Left ventricle myocardium inferior (tissue), 1 donor: ENCODE data around the gene EHD4. TPM values are rescaled to one million over a fixed set of nuclear protein-coding genes. Genes with fewer than 3 reads are reported as not detected.

ENCODE experiments used
- DNase-seq: peaks from one replicate; pipeline ENCODE4 v3.0.0-alpha.2; 2020
- H3K27ac ChIP-seq: fragments of 200-600 bp; replicated peaks from 2 replicates; pipeline ENCODE4 v1.8.0; 2021
- H3K27me3 ChIP-seq: fragments of 200-600 bp; 2 replicates; pipeline ENCODE4 v1.8.0; 2021; ENCODE audit warnings: low read depth
- H3K36me3 ChIP-seq: fragments of 200-600 bp; 2 replicates; pipeline ENCODE4 v1.8.0; 2021
- H3K4me1 ChIP-seq: fragments of 200-600 bp; 2 replicates; pipeline ENCODE4 v1.8.0; 2021
- H3K4me3 ChIP-seq: fragments of 200-600 bp; 2 replicates; pipeline ENCODE4 v1.8.0; 2021; ENCODE audit warnings: mild to moderate bottlenecking, moderate library complexity
- H3K9me3 ChIP-seq: fragments of 200-600 bp; replicated peaks from 2 replicates; pipeline ENCODE4 v1.8.0; 2021
- intact Hi-C: fragments of 100-400 bp; cut with micrococcal nuclease; formaldehyde crosslinking; loops from one replicate; pipeline ENCODE4 v1.11.0; 2022
- total RNA-seq: library from RNA; stranded (reverse); fragmentation: NEBNext Ultra II Directional; extraction: Animal tissue kit (Norgen Biotek cat#: 25700); gene quantifications from one replicate; pipeline ENCODE4 v1.2.1, GENCODE V29; 2021
- TF ChIP-seq, protein P1 (sequence below): fragments of 200-600 bp; IDR thresholded peaks from 2 replicates; pipeline ENCODE4 v1.8.0; 2021; ENCODE audit warnings: antibody characterized with exemption, mild to moderate bottlenecking, borderline replicate concordance
- donor health status: DM: no; HTN: yes; CAD: no; lungs with severe emphysema.

The EHD4 gene
- total RNA-seq, 1 donor from 2014 or later = 46.4 TPM

DNA sequence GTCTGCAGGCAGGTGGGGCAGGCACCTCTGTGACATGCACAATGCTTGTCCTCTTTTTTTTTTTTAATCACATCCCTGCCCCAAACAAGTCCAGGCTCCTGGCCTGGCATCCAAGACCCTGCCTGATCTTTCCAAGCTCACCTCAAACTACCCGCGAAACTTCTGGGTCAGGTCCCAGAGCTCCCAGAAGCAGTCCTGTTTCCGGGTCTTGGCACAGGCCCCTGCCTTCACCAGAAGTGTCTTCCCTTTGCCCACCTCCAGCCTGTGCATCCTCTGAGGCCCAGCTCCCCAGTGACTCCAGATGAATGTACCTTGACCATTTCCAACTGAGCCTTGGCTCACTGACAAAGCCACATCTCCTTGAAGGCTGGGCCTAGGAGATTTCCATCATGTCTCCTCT is 25.5 kb upstream of the EHD4 start:
- Histone ChIP-seq H3K4me1 (peaks cover 12% of the 10 kb centered on the region), H3K9me3 (no peaks in the 10 kb centered on the region), H3K4me3 (no peak overlapping the region), H3K36me3 (no peaks in the 10 kb centered on the region), H3K27me3 (no peaks in the 10 kb centered on the region), H3K27ac (no peak overlapping the region)
- TF ChIP-seq, protein P1, sequence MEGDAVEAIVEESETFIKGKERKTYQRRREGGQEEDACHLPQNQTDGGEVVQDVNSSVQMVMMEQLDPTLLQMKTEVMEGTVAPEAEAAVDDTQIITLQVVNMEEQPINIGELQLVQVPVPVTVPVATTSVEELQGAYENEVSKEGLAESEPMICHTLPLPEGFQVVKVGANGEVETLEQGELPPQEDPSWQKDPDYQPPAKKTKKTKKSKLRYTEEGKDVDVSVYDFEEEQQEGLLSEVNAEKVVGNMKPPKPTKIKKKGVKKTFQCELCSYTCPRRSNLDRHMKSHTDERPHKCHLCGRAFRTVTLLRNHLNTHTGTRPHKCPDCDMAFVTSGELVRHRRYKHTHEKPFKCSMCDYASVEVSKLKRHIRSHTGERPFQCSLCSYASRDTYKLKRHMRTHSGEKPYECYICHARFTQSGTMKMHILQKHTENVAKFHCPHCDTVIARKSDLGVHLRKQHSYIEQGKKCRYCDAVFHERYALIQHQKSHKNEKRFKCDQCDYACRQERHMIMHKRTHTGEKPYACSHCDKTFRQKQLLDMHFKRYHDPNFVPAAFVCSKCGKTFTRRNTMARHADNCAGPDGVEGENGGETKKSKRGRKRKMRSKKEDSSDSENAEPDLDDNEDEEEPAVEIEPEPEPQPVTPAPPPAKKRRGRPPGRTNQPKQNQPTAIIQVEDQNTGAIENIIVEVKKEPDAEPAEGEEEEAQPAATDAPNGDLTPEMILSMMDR = no peak
- DNase-seq = no peak
- intact Hi-C loops = no loop called here

GRCh38 chr15:41996921-41997592 is 24.7 kb upstream of the EHD4 start:
- Histone ChIP-seq H3K9me3 (no peaks in the 10 kb centered on the region), H3K36me3 (no peaks in the 10 kb centered on the region), H3K27me3 (no peaks in the 10 kb centered on the region), H3K4me3 (no peak overlapping the region), H3K4me1 (peaks cover 6% of the 10 kb centered on the region), H3K27ac (no peak overlapping the region)
- TF ChIP-seq, protein P1 = no peak
- no peak for DNase-seq
- intact Hi-C loops = no loop called here

DNA sequence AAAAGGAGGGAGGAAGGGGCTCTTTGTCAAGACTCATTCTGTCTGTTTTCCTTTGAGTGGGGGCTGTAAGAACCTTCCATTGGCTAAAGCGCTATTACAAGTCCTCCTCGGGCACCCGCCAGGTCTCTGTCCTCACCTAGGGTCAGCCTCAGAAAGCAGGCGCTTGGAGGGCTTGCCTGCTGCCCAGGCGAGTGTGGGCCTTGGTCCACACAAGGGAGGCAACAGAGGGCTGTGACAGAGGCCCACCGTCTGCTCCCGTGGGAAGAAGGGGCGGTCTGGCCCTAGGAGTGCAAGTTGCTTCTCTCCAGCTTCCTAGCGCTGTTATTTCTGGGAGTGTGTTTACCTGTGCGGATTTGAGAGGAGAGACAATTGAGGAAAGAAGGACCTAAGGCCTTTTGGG is 24.0 kb upstream of the EHD4 start:
- Histone ChIP-seq H3K36me3 (no peaks in the 10 kb centered on the region), H3K27ac (no peak overlapping the region), H3K4me3 (no peak overlapping the region), H3K9me3 (no peaks in the 10 kb centered on the region), H3K4me1 (peaks cover 6% of the 10 kb centered on the region), H3K27me3 (no peaks in the 10 kb centered on the region)
- TF ChIP-seq, protein P1 = no peak
- intact Hi-C loops = no loop called here
- no peak for DNase-seq

DNA sequence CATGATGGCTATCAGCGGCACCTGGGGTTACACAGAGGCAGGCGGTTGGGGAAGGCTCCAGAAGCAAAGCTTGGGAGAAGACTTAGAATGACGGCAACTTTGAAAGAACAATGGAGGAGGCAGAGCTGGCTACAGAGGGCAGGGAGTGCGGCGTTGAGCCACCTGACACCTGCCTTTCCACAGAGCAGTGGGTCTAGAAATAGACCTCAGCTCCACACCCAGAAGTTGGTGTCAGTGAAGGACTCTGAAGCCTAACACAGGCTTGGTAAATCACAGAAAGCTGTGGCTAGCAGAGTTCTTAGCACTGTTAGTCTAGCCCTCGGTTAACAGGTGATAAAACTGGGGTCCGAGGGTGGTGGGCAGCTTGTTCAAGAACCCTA is 23.1 kb upstream of the EHD4 start:
- H3K4me1 ChIP-seq = peaks cover 6% of the 10 kb centered on the region
- TF ChIP-seq, protein P1 = no peak
- no peaks in the 10 kb centered on the region for H3K9me3 ChIP-seq
- H3K27me3 ChIP-seq = no peaks in the 10 kb centered on the region
- H3K4me3 ChIP-seq = no peak overlapping the region
- intact Hi-C loops = no loop called here
- no peak for DNase-seq
- no peak overlapping the region for H3K27ac ChIP-seq
- no peaks in the 10 kb centered on the region for H3K36me3 ChIP-seq

DNA sequence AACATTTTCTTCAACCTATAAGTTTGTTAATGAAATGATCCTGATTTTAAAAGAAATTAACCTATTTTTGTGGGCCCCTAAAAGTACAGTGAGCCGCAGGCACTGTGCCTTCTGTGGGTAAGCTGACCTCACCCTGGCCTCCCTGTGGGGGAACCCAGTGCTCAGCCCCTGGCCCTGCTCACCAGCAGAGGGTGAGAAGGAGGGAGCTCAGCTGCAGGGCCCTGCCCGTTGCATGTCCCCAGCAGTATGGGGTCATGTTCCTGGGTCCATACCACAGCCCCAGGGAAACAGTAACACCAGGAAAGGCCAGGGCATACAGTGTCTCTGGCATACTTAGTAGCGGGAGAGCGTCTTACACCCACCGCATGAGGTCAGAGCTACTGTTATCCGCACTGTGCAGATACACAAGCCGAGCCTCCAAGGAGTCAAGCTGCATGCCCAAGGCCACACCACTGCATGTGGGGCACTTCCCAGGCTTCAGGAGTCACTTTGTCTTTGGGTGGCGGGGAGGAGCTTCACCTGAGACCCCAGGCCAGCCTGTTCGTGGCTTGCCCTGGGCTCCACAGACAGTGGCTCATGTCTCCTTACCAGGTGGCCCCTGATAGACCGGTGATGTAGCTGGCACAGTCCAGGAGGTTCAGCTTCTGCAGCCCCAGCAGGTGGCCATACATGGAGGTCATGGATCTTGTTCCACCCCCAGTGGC is 22.6 kb upstream of the EHD4 start:
- H3K4me1 ChIP-seq = peaks cover 6% of the 10 kb centered on the region
- H3K27ac ChIP-seq = no peak overlapping the region
- intact Hi-C loops = loop anchor here (5.0 kb wide), 1 partner anchor 57 kb away; no protein-coding TSS in a partner anchor
- H3K36me3 ChIP-seq = no peaks in the 10 kb centered on the region
- TF ChIP-seq, protein P1 = no peak
- H3K27me3 ChIP-seq = no peaks in the 10 kb centered on the region
- H3K9me3 ChIP-seq = no peaks in the 10 kb centered on the region
- no peak overlapping the region for H3K4me3 ChIP-seq
- DNase-seq = no peak
